ENCODE results near the gene GABRB1.

- TF ChIP-seq POLR2A (IDR thresholded peaks at IDR 0.05; ENCODE audit: low read depth) (no peak), POLR2AphosphoS5 (IDR thresholded peaks at IDR 0.05) (no peak)
Measured at GRCh38 chr4:47010912-47011446, 20.4 kb upstream of the GABRB1 start.
